Bronchial epithelial cell (primary cell): ENCODE results near the gene DTX1. TPM values are rescaled to one million over a fixed set of nuclear protein-coding genes. Genes with fewer than 3 reads are reported as not detected.
"Not testable (repeated sequence)": the region's sequence is repeated elsewhere in the genome, so short reads cannot be mapped to it uniquely, and the experiment has no call there.

ENCODE experiments used
- DNase-seq: peaks from one replicate; pipeline ENCODE4 v3.0.0-alpha.2; 2010; ENCODE audit warnings: low read depth
- FAIRE-seq: peaks from 2 replicates; lab custom pipeline; 2011; peaks lifted over from hg19 to GRCh38; lab: Jason Lieb, UNC
- H3K27me3 ChIP-seq: 2 replicates; pipeline ENCODE4 v1.5.1; 2011; ENCODE audit warnings: low read length; ENCODE audit not compliant: control insufficient read depth, insufficient read depth
- H3K36me3 ChIP-seq: 2 replicates; pipeline ENCODE4 v1.5.1; 2011; ENCODE audit warnings: low read length; ENCODE audit not compliant: control insufficient read depth, insufficient read depth
- H3K4me3 ChIP-seq: 2 replicates; pipeline ENCODE4 v1.5.1; 2011; ENCODE audit warnings: mild to moderate bottlenecking, low read depth, low read length, control low read depth
- total RNA-seq: library from RNA; depleted of rRNA; stranded (reverse); fragments of >200 nt; gene quantifications from 2 replicates; pipeline ENCODE4 v1.2.1, GENCODE V29; 2014
- TF ChIP-seq, protein P1 (sequence below): IDR thresholded peaks from 2 replicates; pipeline ENCODE4 v1.5.1; 2011; ENCODE audit warnings: mild to moderate bottlenecking, moderate library complexity, low read length, control low read depth, inconsistent platforms; ENCODE audit not compliant: insufficient read depth, severe bottlenecking

DTX1 gene
- total RNA-seq, 1 donor from 2014 or later, result not detected

DNA sequence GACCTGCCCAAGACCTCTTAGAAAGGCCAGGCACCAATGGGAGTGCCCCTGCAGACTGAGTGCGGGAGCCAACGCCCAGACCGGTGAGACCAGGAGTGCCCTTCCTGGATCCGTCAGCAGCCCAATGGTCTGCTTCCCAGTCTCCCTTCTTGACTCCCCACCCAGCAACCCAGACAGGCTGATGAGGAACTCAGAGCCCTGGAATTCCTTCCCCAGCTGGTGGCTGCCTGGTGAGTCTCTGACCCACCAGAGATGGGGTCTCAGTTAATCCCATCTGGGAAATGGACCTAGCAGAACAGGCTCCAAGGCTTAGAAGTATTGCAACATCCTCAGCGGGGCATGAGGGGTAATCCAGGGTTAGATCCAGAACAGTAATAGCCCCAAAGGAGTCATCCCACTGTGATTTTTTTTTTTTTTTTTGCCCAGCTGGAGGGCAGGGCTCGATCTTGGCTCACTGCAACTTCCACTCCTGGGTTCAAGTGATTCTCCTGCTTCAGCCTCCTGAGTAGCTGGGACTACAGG lies 80.5 kb downstream of the DTX1 start:
- Histone ChIP-seq H3K27me3 (no peaks in the 10 kb centered on the region), H3K36me3 (no peaks in the 10 kb centered on the region), H3K4me3 (no peak overlapping the region)
- TF ChIP-seq, protein P1, sequence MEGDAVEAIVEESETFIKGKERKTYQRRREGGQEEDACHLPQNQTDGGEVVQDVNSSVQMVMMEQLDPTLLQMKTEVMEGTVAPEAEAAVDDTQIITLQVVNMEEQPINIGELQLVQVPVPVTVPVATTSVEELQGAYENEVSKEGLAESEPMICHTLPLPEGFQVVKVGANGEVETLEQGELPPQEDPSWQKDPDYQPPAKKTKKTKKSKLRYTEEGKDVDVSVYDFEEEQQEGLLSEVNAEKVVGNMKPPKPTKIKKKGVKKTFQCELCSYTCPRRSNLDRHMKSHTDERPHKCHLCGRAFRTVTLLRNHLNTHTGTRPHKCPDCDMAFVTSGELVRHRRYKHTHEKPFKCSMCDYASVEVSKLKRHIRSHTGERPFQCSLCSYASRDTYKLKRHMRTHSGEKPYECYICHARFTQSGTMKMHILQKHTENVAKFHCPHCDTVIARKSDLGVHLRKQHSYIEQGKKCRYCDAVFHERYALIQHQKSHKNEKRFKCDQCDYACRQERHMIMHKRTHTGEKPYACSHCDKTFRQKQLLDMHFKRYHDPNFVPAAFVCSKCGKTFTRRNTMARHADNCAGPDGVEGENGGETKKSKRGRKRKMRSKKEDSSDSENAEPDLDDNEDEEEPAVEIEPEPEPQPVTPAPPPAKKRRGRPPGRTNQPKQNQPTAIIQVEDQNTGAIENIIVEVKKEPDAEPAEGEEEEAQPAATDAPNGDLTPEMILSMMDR, result no peak
- no peak for DNase-seq
- FAIRE-seq, result no peak

DNA sequence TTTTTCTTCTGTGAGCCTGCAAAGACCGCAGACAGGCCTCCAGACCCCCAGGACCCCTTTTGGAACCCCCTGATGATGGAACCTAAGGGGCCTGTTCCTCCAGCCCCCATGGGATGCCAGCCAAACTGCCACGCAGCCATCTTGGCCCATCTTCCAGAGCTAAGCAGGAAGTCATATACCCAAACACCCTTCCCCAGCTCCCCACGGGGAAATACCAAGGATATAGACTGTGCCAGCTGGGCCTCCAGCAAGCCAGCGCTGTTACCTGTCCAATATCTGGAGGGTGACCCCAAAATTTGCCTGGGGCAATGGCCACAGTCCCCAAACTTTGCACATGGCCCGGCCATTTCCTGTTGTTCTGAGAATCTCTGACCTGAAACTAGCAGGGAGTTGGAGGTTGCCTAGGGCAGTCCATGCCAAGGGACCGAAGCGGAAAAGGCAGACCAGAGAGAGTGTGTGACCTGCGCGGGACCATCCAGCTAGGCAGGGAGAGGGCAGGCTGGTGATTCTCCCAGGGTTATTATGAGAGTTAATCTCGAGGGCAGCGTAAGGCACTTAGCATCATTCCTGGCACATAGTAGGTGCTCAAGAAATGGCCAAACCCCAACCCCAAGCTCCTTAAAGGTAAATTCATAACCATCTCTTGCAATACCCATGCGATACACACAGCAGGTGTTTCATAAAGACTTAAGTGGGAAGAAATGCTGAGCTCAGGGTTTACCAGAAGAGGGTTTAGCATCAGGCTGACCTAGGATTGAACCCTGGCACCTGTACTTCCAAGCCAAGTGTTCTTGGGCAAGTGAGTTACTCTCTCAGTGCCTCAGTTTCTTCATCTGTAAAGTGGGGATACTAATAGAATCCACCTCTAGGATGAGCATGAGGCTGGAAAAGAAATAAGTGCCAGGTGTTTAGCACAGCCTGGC lies 81.6 kb downstream of the DTX1 start:
- Histone ChIP-seq H3K36me3 (no peaks in the 10 kb centered on the region), H3K4me3 (no peak overlapping the region), H3K27me3 (no peaks in the 10 kb centered on the region)
- FAIRE-seq, result no peak
- TF ChIP-seq, protein P1, result no peak
- no peak for DNase-seq

DNA sequence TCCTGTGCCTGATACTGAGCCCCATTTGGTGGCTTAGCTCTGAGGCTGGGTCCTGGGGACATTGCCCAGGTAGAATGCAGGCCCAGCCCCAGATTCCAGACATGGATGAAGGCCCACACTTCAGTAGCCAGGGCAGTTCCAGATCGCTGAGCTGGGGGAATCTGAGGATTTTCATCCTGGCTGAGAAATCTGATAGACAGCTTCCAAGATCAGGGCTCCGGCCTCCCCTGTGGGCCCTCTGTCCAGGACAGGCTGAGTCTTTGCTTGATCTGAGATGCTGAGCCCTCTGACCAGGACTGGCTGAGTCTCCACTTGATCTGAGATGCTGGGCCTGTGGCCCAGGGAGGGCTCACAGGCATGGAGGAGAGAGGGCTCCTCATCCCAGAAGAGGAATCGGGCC lies 82.3 kb downstream of the DTX1 start:
- no peak for FAIRE-seq
- H3K36me3 ChIP-seq, result no peaks in the 10 kb centered on the region
- DNase-seq, result no peak
- H3K4me3 ChIP-seq, result no peak overlapping the region
- TF ChIP-seq, protein P1, result no peak
- H3K27me3 ChIP-seq, result no peaks in the 10 kb centered on the region

DNA sequence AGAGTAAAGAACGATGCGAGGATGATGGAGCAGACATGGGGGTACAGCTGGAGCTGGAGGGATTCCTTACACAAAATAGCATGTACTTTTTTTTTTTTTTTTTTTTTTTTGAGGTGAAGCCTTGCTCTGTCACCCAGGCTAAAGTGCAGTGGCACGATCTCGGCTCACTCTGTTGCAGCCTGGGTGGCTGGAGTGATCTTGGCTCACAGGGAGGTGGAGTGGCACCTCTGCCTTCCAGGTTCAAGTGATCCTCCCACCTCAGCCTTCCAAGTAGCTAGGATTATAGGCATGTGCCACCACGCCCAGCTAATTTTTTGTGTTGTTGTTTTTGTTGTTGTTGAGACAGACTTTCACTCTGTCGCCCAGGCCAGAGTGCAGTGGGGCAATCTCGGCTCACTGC lies 84.2 kb downstream of the DTX1 start:
- FAIRE-seq (no peak), DNase-seq (no peak)
- Histone ChIP-seq H3K36me3 (no peaks in the 10 kb centered on the region), H3K27me3 (no peaks in the 10 kb centered on the region), H3K4me3 (no peak overlapping the region)
- TF ChIP-seq, protein P1, result no peak

DNA sequence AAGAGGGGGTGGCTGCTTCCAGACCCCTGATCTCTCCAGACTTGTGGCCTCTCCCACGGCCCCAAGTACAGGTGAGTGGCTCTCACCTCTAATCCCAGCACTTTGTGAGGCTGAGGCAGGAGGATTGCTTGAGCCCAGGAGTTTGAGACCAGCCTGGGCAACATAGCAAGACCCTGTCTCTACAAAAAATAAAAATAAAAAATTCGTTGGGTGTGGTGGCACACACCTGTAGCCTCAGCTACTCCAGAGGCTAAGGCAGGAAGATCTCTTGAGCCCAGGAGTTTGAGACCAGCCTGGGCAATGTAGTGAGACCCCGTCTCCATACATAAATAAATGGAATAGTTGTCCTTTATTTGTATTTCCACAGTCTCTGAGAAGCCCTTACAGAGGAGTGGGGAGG lies 85.2 kb downstream of the DTX1 start:
- not testable (repeated sequence) for H3K27me3 ChIP-seq, DNase-seq, FAIRE-seq, H3K36me3 ChIP-seq, H3K4me3 ChIP-seq

DNA sequence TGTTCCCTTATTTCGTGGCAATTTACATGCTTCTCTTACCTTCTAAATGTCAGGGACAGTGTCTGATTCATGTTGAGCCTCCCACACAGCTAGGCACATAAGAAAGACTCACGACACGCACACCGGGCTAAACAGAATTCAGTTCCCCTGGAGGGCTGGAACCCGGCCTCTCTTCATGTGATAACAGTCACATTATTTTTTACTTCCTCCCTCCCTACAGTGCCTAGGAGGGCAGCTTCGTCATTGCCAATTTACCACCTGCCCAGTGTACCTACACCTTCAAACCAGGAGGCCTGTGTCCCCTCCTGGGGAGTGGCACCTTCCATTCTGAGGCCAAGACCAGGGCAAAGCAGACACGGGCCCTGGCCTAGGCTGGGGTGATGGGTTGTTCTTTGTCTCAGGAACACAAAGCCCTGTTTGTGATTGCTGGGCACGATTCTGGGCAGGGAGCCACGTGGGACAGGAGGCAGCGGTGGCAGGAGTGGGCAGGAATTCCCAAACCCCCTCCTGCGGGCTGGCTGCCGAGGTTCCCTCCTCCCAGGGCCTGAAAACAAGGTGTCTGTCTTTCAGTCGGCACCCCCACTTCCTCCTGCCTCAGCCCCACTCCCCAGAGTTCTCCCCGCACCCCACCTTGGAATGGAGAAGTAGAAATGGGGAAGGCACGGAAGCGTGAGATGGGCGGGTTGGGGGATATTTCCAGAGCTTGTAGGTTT lies 85.8 kb downstream of the DTX1 start:
- FAIRE-seq, result no peak
- DNase-seq, result no peak
- H3K4me3 ChIP-seq, result no peak overlapping the region
- H3K27me3 ChIP-seq, result no peaks in the 10 kb centered on the region
- H3K36me3 ChIP-seq, result no peaks in the 10 kb centered on the region
- TF ChIP-seq, protein P1, result no peak
